ENCODE results near the gene DDX20. TPM values are rescaled to one million over a fixed set of nuclear protein-coding genes. Genes with fewer than 3 reads are reported as not detected.
"Not testable (repeated sequence)": the region's sequence is repeated elsewhere in the genome, so short reads cannot be mapped to it uniquely, and the experiment has no call there.

Gene DDX20
- total RNA-seq, 1 donor from 2014 or later: 24.7 TPM

GRCh38 chr1:111739925-111740765 lies 15.6 kb upstream of the DDX20 start:
- DNase-seq (ENCODE audit: low read depth): no peak
- Histone ChIP-seq H3K27me3 (ENCODE audit: control insufficient read depth, insufficient read depth, low read length) (peaks cover 9% of the 10 kb centered on the region), H3K4me3 (ENCODE audit: low read depth, low read length) (peak overlapping the region; percentile 54), H3K36me3 (ENCODE audit: control insufficient read depth, insufficient read depth, low read length) (no peaks in the 10 kb centered on the region)
- no peak for TF ChIP-seq CTCF (IDR thresholded peaks at IDR 0.05; ENCODE audit: insufficient read depth, low read length, poor library complexity, severe bottlenecking)

GRCh38 chr1:111742292-111742691 lies 13.4 kb upstream of the DDX20 start:
- H3K27me3 ChIP-seq (ENCODE audit: control insufficient read depth, insufficient read depth, low read length); H3K4me3 ChIP-seq (ENCODE audit: low read depth, low read length); DNase-seq (ENCODE audit: low read depth); H3K36me3 ChIP-seq (ENCODE audit: control insufficient read depth, insufficient read depth, low read length): not testable (repeated sequence)

GRCh38 chr1:111742938-111743549 lies 12.7 kb upstream of the DDX20 start:
- no peak for DNase-seq (ENCODE audit: low read depth)
- H3K27me3 ChIP-seq (ENCODE audit: control insufficient read depth, insufficient read depth, low read length): peaks cover 7% of the 10 kb centered on the region
- TF ChIP-seq CTCF (IDR thresholded peaks at IDR 0.05; ENCODE audit: insufficient read depth, low read length, poor library complexity, severe bottlenecking): no peak

GRCh38 chr1:111743679-111744101 lies 12.0 kb upstream of the DDX20 start:
- no peak for TF ChIP-seq CTCF (IDR thresholded peaks at IDR 0.05; ENCODE audit: insufficient read depth, low read length, poor library complexity, severe bottlenecking)
- no peak overlapping the region for H3K4me3 ChIP-seq (ENCODE audit: low read depth, low read length)
- H3K27me3 ChIP-seq (ENCODE audit: control insufficient read depth, insufficient read depth, low read length): peaks cover 7% of the 10 kb centered on the region
- H3K36me3 ChIP-seq (ENCODE audit: control insufficient read depth, insufficient read depth, low read length): no peaks in the 10 kb centered on the region
- no peak for DNase-seq (ENCODE audit: low read depth)

More at GRCh38 chr1:111742938-111743549, 12.7 kb upstream of the DDX20 start:
- H3K4me3 ChIP-seq (ENCODE audit: low read depth, low read length): no peak overlapping the region
- no peaks in the 10 kb centered on the region for H3K36me3 ChIP-seq (ENCODE audit: control insufficient read depth, insufficient read depth, low read length)

- no peak overlapping the region for H3K4me3 ChIP-seq (ENCODE audit: low read depth, low read length)
- H3K36me3 ChIP-seq (ENCODE audit: control insufficient read depth, insufficient read depth, low read length): no peaks in the 10 kb centered on the region
- no peak for DNase-seq (ENCODE audit: low read depth)
- peaks cover 6% of the 10 kb centered on the region for H3K27me3 ChIP-seq (ENCODE audit: control insufficient read depth, insufficient read depth, low read length)
- TF ChIP-seq CTCF (IDR thresholded peaks at IDR 0.05; ENCODE audit: insufficient read depth, low read length, poor library complexity, severe bottlenecking): no peak
Measured at GRCh38 chr1:111745675-111746613, 9.8 kb upstream of the DDX20 start.

GRCh38 chr1:111746614-111746999 lies 9.1 kb upstream of the DDX20 start:
- H3K36me3 ChIP-seq (ENCODE audit: control insufficient read depth, insufficient read depth, low read length): no peaks in the 10 kb centered on the region
- DNase-seq (ENCODE audit: low read depth): no peak
- H3K4me3 ChIP-seq (ENCODE audit: low read depth, low read length): no peak overlapping the region
- TF ChIP-seq CTCF (IDR thresholded peaks at IDR 0.05; ENCODE audit: insufficient read depth, low read length, poor library complexity, severe bottlenecking): no peak
- H3K27me3 ChIP-seq (ENCODE audit: control insufficient read depth, insufficient read depth, low read length): no peaks in the 10 kb centered on the region

Measured in kidney epithelial cell (primary cell).